Endometrial microvascular endothelial cells (primary cell): Measurements from ENCODE around the gene NDN. TPM values are rescaled to one million over a fixed set of nuclear protein-coding genes. Genes with fewer than 3 reads are reported as not detected.

ENCODE experiments used
- in situ Hi-C: cut with HindIII; loops from 2 replicates; pipeline ENCODE4 v1.10.0; 2017; ENCODE audit warnings: low sequenced_read_pairs, low pct_unique_long_range_greater_than_20kb; ENCODE audit errors: inconsistent ontology term
- total RNA-seq: library from RNA; depleted of rRNA; stranded (reverse); fragments of >200 nt; gene quantifications from one replicate; pipeline ENCODE4 v1.2.3, GENCODE V29; 2015; ENCODE audit errors: inconsistent ontology term

Gene NDN
- total RNA-seq, 1 donor from 2014 or later: 1.0 TPM

- in situ Hi-C loops: no loop called here
These were observed 41.5 kb downstream of the NDN start for GRCh38 chr15:23645371-23646164.

GRCh38 chr15:23644829-23645228 is 42.3 kb downstream of the NDN start:
- in situ Hi-C loops: no loop called here

GRCh38 chr15:23642413-23643044 is 44.6 kb downstream of the NDN start:
- in situ Hi-C loops: no loop called here

Other genes starting within 250 kb of the NDN start
- not detected for gene GOLGA6L2, start 240.1 kb downstream of the NDN start, total RNA-seq
- gene MKRN3, start 121.6 kb downstream of the NDN start, total RNA-seq: not detected
- gene MAGEL2, start 39.4 kb downstream of the NDN start, total RNA-seq: under 0.01 TPM